Fibroblast of lung (primary cell): ENCODE data around the gene CALCOCO1. TPM values are rescaled to one million over a fixed set of nuclear protein-coding genes. Genes with fewer than 3 reads are reported as not detected.

Source experiments
- DNase-seq, 2 donors: peaks; one replicate each; pipeline versions ENCODE4 v3.0.0 to v3.0.0-alpha.2; 2010; ENCODE audit warnings: low read depth in 2 of 2
- H2AFZ ChIP-seq: 2 replicates; pipeline ENCODE4 v1.5.1; 2012; ENCODE audit warnings: low read length, control low read depth, inconsistent platforms
- H3K27ac ChIP-seq: 2 replicates; pipeline ENCODE4 v1.5.1; 2011; ENCODE audit warnings: low read length, control low read depth; ENCODE audit not compliant: insufficient read depth
- H3K27me3 ChIP-seq: 2 replicates; pipeline ENCODE4 v1.5.1; 2011; ENCODE audit warnings: mild to moderate bottlenecking, low read length; ENCODE audit not compliant: control insufficient read depth, insufficient read depth
- H3K36me3 ChIP-seq: 2 replicates; pipeline ENCODE4 v1.5.1; 2011; ENCODE audit warnings: low read length; ENCODE audit not compliant: control insufficient read depth, insufficient read depth
- H3K4me1 ChIP-seq: 2 replicates; pipeline ENCODE4 v1.5.1; 2011; ENCODE audit warnings: low read length; ENCODE audit not compliant: control insufficient read depth, insufficient read depth; ENCODE audit errors: extremely low read depth
- H3K4me2 ChIP-seq: 2 replicates; pipeline ENCODE4 v1.5.1; 2011; ENCODE audit warnings: low read length, control low read depth; ENCODE audit not compliant: insufficient read depth; ENCODE audit errors: extremely low read depth
- H3K4me3 ChIP-seq, 4 experiments: fragments of 200-600 bp in 1 of 4; sonication (generic) in 1 of 4; replicated peaks in 1 of 4; 2 replicates each; pipeline ENCODE4 v1.5.1; 2011 to 2016; ENCODE audit warnings: low read length in 4 of 4, low read depth in 3 of 4, mild to moderate bottlenecking in 3 of 4, control low read depth in 2 of 4, inconsistent platforms in 1 of 4, mixed read lengths in 1 of 4; ENCODE audit not compliant: insufficient read depth in 1 of 4; ENCODE audit errors: control extremely low read depth in 1 of 4
- H3K79me2 ChIP-seq: 2 replicates; pipeline ENCODE4 v1.5.1; 2012; ENCODE audit warnings: mild to moderate bottlenecking, low read length, inconsistent platforms; ENCODE audit not compliant: control insufficient read depth, insufficient read depth
- H3K9ac ChIP-seq: 2 replicates; pipeline ENCODE4 v1.5.1; 2011; ENCODE audit warnings: mild to moderate bottlenecking, low read length, control low read depth; ENCODE audit not compliant: insufficient read depth
- H3K9me3 ChIP-seq: 2 replicates; pipeline ENCODE4 v1.5.1; 2012; ENCODE audit warnings: low read depth, low read length; ENCODE audit not compliant: control insufficient read depth, insufficient read depth
- H4K20me1 ChIP-seq: 2 replicates; pipeline ENCODE4 v1.5.1; 2011; ENCODE audit warnings: low read length; ENCODE audit not compliant: control insufficient read depth, insufficient read depth; ENCODE audit errors: extremely low read depth
- EZH2 ChIP-seq: IDR thresholded peaks from 2 replicates; pipeline ENCODE4 v1.5.1; 2012; ENCODE audit warnings: low read length, control low read depth, mild to moderate bottlenecking; ENCODE audit errors: missing control alignments
- polyA plus RNA-seq, 2 donors: library from polyadenylated mRNA; depleted of rRNA in 1 of 2; stranded (reverse) in 1 of 2; unstranded in 1 of 2; fragments of >200 nt; gene quantifications; 2 replicates each; pipeline ENCODE4 v1.2.1, GENCODE V29; 2011 to 2012; ENCODE audit warnings: missing spikeins in 1 of 2
- total RNA-seq: library from RNA; depleted of rRNA; stranded (reverse); fragments of >200 nt; gene quantifications from 2 replicates; pipeline ENCODE4 v1.2.1, GENCODE V29; 2014
- TF ChIP-seq, protein P1 (sequence below), 2 donors: IDR thresholded peaks in 1 of 2; conservative IDR thresholded peaks in 1 of 2; 1 replicate in 1 of 2; 2 replicates in 1 of 2; pipeline ENCODE4 v1.5.1; 2011 to 2012; ENCODE audit warnings: low read length in 2 of 2, control low read depth in 1 of 2, inconsistent platforms in 1 of 2, low read depth in 1 of 2, mild to moderate bottlenecking in 1 of 2

The CALCOCO1 gene
- total and polyA plus RNA-seq, 2 donors (not counting 1 experiment from before 2014, with no cell fraction given): 116 to 125 TPM

DNA sequence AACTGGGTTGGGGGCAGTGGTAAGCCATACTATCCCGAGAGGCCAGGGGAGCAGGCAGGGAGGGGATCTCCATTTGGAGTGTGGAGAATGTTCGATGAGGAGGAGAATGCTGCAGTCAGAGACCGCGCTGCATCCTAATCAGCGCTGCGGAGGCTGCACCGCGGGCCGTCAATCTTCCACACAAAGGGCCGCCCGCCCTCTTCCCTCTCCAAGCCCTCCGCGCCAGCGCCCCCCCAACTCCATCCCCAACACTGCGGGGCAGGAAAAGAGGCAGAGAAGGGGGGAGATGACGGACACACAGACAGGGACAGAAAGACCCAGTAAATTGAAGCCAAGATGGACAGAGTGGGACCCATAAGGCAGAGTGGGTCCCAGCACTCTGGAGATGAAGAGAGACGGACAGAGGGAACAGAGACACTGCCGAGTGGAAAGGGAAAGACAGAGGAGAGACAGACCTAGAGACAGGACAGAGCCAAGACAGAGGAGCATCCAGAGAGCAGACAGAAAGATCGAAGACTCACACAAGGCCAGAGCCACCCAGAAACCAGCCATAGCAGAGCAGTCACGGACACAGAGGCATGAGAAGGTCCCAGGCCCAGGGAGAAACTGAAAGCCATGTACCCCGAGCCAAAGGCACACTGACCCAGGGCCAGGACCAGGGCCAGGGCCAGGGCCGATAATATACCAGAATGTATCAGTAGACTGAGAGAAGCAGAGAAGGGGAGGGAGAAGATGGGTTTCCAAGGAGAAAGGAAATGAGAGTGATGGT is 21.0 kb upstream of the CALCOCO1 start:
- H3K79me2 ChIP-seq: no peaks in the 10 kb centered on the region
- H2AFZ ChIP-seq: no peak overlapping the region
- peaks cover 5% of the 10 kb centered on the region for H3K4me1 ChIP-seq
- no peaks in the 10 kb centered on the region for H4K20me1 ChIP-seq
- H3K9ac ChIP-seq: no peak overlapping the region
- H3K4me2 ChIP-seq: no peak overlapping the region
- peaks cover 72% of the 10 kb centered on the region for H3K27me3 ChIP-seq
- DNase-seq: no peak
- no peak overlapping the region for H3K4me3 ChIP-seq
- no peaks in the 10 kb centered on the region for H3K9me3 ChIP-seq
- no peak for TF ChIP-seq EZH2
- TF ChIP-seq, protein P1, sequence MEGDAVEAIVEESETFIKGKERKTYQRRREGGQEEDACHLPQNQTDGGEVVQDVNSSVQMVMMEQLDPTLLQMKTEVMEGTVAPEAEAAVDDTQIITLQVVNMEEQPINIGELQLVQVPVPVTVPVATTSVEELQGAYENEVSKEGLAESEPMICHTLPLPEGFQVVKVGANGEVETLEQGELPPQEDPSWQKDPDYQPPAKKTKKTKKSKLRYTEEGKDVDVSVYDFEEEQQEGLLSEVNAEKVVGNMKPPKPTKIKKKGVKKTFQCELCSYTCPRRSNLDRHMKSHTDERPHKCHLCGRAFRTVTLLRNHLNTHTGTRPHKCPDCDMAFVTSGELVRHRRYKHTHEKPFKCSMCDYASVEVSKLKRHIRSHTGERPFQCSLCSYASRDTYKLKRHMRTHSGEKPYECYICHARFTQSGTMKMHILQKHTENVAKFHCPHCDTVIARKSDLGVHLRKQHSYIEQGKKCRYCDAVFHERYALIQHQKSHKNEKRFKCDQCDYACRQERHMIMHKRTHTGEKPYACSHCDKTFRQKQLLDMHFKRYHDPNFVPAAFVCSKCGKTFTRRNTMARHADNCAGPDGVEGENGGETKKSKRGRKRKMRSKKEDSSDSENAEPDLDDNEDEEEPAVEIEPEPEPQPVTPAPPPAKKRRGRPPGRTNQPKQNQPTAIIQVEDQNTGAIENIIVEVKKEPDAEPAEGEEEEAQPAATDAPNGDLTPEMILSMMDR (conservative IDR thresholded peaks at IDR 0.05 in 1 of 2, IDR thresholded peaks at IDR 0.05 in 1 of 2; ENCODE audit: low read depth in 1 of 2, low read length in 2 of 2): no peak
- no peak overlapping the region for H3K27ac ChIP-seq
- no peaks in the 10 kb centered on the region for H3K36me3 ChIP-seq

GRCh38 chr12:53747095-53747494 is 19.8 kb upstream of the CALCOCO1 start:
- no peak for DNase-seq
- TF ChIP-seq EZH2: no peak
- TF ChIP-seq, protein P1 (conservative IDR thresholded peaks at IDR 0.05 in 1 of 2, IDR thresholded peaks at IDR 0.05 in 1 of 2; ENCODE audit: low read depth in 1 of 2, low read length in 2 of 2): no peak
- Histone ChIP-seq H3K79me2 (no peaks in the 10 kb centered on the region), H4K20me1 (no peaks in the 10 kb centered on the region), H3K27ac (no peak overlapping the region), H3K9me3 (no peaks in the 10 kb centered on the region), H3K4me1 (peaks cover 5% of the 10 kb centered on the region), H2AFZ (no peak overlapping the region), H3K36me3 (no peaks in the 10 kb centered on the region), H3K4me2 (no peak overlapping the region), H3K4me3 (no peak overlapping the region), H3K27me3 (peaks cover 62% of the 10 kb centered on the region), H3K9ac (no peak overlapping the region)

DNA sequence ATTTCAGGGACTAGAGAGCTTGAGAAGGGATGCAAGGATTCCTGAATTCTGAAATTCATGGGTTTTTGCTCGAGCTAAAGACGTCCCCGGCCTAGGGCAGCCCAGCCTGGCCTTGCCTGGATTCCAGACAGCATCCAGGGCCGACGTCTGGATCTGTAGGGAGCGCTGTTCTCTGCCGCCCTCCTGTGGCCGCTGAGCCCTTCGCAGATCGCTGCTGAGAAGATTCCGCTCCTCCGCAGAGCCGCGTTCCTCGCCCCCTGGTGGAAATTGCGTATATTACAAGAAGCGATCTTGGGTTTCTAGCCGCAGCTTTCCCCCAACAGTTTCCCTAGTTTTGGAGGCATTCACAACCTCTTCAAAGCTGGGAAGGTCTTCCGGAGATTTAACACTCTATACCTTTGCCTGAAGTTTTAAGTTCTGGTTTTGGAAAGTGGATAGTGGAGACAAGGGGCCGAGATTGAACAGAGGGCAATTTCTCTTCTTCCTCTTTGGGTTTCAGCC is 19.4 kb upstream of the CALCOCO1 start:
- Histone ChIP-seq H3K9me3 (no peaks in the 10 kb centered on the region), H3K4me3 (no peak overlapping the region), H2AFZ (peak overlapping the region; percentile 9), H3K9ac (no peak overlapping the region), H3K4me1 (peaks cover 5% of the 10 kb centered on the region), H3K27ac (no peak overlapping the region), H3K36me3 (no peaks in the 10 kb centered on the region), H3K4me2 (no peak overlapping the region), H3K79me2 (no peaks in the 10 kb centered on the region), H4K20me1 (no peaks in the 10 kb centered on the region), H3K27me3 (peaks cover 58% of the 10 kb centered on the region)
- TF ChIP-seq EZH2: peak; percentile 20
- TF ChIP-seq, protein P1 (conservative IDR thresholded peaks at IDR 0.05 in 1 of 2, IDR thresholded peaks at IDR 0.05 in 1 of 2; ENCODE audit: low read depth in 1 of 2, low read length in 2 of 2): peak; percentile 100
- peak; percentile 78 to 91 for DNase-seq
